Cardiac fibroblast (primary cell): ENCODE measurements around the gene RASEF.

ENCODE experiments used
- DNase-seq, 2 donors: peaks; one replicate each; pipeline versions ENCODE4 v3.0.0 to v3.0.0-alpha.2; 2010; ENCODE audit warnings: low read depth in 2 of 2
- H3K4me3 ChIP-seq, 2 donors: replicated peaks in 1 of 2; 1 replicate in 1 of 2; 2 replicates in 1 of 2; pipeline ENCODE4 v1.5.1; 2011; ENCODE audit warnings: low read depth in 2 of 2, low read length in 2 of 2, mild to moderate bottlenecking in 2 of 2, moderate library complexity in 1 of 2
- TF ChIP-seq, protein P1 (sequence below): IDR thresholded peaks from one replicate; pipeline ENCODE4 v1.5.1; 2011; ENCODE audit warnings: low read depth, mild to moderate bottlenecking, low read length, inconsistent platforms

The RASEF gene

DNA sequence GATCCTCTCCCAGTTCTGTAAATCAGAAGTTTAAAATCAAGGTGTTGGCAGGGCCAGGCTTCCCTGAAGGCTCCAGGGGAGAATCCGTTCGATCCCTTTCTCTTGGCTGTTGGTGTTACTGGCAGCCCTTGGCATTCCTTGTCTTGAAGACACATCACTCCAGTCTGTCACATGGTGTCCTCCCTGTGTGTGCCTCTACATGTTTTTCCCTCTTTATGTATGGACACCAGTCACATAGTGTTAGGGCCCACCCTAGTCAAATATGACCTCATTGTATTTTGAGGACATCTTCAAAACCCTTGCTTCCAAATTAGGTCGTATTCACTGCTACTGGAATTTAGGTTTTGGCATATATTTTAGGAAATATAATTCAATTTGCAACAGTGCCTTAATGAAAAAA lies 94.6 kb downstream of the RASEF start:
- no peak for DNase-seq
- TF ChIP-seq, protein P1, sequence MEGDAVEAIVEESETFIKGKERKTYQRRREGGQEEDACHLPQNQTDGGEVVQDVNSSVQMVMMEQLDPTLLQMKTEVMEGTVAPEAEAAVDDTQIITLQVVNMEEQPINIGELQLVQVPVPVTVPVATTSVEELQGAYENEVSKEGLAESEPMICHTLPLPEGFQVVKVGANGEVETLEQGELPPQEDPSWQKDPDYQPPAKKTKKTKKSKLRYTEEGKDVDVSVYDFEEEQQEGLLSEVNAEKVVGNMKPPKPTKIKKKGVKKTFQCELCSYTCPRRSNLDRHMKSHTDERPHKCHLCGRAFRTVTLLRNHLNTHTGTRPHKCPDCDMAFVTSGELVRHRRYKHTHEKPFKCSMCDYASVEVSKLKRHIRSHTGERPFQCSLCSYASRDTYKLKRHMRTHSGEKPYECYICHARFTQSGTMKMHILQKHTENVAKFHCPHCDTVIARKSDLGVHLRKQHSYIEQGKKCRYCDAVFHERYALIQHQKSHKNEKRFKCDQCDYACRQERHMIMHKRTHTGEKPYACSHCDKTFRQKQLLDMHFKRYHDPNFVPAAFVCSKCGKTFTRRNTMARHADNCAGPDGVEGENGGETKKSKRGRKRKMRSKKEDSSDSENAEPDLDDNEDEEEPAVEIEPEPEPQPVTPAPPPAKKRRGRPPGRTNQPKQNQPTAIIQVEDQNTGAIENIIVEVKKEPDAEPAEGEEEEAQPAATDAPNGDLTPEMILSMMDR = no peak

DNA sequence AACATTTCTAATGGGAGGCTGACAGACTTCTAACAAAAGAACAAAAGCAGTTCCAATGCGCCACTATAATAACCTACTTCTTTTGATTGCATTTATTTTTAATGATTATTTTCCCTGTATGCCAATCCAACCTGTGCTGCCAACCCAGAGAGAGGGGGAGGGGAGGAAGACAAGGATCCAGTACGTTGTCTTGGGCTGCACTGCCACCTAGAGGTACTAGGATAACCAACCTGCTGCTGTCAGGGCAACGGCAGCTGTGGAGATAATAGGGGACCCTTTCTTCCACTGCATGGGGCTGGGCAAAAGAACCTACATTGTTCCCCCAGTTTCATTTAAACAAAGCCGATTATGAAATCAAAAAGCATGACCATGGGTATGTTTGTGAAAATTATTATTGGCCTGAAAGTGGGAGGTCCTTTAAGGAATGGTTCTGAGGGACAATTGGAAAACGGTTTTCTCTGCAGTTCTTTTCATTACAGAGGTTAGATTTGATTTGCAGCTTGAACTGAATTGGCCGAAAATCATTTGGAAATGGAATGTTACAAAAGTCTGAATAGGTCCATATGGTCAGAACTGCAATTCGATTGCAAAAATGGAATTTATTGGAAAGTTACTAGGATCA lies 101.3 kb downstream of the RASEF start:
- DNase-seq = peak; percentile 80 to 82
- TF ChIP-seq, protein P1 = peak; percentile 83
- H3K4me3 ChIP-seq = no peak overlapping the region

More for the DNA sequence above, 94.6 kb downstream of the RASEF start:
- H3K4me3 ChIP-seq = no peak overlapping the region

DNA sequence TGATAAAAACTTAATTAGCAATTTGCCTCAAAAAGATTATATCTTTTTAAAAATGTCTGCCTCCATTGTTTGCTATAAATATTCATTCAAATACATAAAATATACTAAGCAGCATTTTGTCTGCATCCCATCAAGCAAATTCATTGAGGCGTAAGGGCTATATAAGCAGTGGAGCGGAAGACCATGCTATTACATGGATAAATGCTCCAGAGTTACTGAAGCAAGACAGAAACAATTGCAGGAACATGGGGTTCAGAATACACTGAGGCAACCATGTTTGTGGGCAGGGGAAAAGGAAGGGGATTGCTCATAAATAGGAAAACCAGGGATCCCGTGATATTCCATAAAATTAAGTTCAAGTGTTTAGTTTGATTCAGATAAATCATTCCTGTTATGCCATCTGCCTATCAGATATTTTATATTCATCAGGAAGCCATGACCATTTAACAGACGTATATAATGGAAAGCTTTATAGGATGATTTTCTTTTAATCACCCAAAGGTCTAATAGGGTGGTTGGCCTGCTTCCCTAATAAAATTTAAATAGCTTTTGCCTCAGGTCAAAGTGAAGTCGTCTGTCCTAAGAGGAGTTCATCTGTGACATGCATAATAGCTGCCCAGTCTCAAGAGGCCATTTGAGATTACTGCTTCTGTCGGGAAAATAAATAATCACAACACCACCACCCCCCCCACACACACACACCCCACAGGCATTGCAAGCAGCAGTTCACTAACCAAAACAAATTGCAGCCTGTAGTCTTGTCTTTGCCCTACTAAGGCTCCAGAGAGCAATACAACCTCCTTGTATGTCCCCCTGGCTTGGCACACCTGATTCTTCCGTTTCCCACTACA lies 105.2 kb downstream of the RASEF start:
- TF ChIP-seq, protein P1 = no peak
- H3K4me3 ChIP-seq = no peak overlapping the region
- no peak for DNase-seq

DNA sequence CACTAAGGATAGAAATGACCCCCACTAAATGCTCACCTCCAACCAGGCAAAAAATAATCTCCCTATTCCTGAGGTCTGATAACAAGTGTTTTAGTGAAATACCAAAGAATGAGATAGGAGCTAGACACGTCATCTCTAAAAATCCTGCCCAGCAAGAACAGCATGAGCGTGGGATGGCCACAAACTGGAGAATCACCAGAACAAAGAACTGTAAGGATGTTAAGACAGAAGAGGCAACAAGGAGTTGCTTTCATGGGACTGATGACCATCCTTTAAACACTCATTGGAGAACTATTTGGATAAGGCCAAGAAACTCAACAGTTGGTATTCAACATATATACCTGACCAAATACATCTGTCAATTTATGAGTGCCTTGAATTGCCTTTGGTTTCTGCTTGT lies 113.7 kb downstream of the RASEF start:
- TF ChIP-seq, protein P1 = no peak

DNA sequence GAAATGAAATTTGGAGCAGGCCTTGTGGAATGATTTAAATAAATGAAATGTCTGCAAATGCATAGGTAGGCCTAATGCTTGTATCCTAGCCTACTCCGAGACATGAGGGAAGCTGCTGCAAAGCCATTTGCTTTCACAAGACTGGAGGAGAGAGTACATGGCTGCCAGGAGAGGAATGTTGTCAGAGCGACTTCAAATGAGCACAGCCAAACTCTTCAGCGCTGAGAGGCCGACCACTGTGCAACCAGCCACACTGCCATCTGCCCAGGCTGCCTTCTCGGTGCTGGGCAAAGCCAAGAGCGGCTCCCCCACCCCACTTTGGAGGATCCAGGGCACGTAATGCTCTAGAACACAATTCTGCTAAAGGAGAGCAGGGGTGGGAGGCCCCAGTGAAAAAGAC lies 122.6 kb downstream of the RASEF start:
- H3K4me3 ChIP-seq = no peak overlapping the region
- TF ChIP-seq, protein P1 = no peak
- no peak for DNase-seq

More for the DNA sequence above, 113.7 kb downstream of the RASEF start:
- no peak overlapping the region for H3K4me3 ChIP-seq
- peak in 1 of 2 donors; percentile 22 for DNase-seq

DNA sequence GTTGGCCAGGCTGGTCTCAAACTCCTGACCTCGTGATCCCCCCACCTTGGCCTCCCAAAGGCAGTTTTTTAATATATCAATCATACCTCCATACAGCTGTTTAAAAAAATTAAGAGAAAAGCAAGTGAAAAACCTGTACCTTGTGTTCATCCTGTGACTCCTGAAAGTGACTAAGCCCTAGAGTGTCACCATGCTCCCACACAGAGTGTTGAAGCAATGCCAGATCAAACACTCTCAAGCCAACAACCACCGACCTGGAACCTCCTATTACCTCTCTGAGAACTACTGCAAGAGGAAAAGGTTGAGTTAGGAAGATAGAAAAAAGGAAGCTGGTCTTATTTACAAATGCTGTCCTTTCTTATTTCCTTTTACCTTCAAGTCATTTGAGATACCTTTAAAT lies 123.5 kb downstream of the RASEF start:
- H3K4me3 ChIP-seq = no peak overlapping the region
- DNase-seq = peak in 1 of 2 donors; percentile 25
- TF ChIP-seq, protein P1 = no peak
